ENCODE results near the gene PHF14. TPM values are rescaled to one million over a fixed set of nuclear protein-coding genes. Genes with fewer than 3 reads are reported as not detected.

Gene PHF14
- total RNA-seq, 1 donor from 2014 or later: 72.1 TPM

GRCh38 chr7:11188529-11189310 lies 215.0 kb downstream of the PHF14 start:
- H3K27me3 Mint-ChIP-seq (ENCODE audit: low read depth): no peaks in the 10 kb centered on the region
- H3K36me3 Mint-ChIP-seq: peaks cover 4% of the 10 kb centered on the region
- H3K27ac Mint-ChIP-seq: no peak overlapping the region

GRCh38 chr7:11191081-11191480 lies 217.4 kb downstream of the PHF14 start:
- no peak for DNase-seq (ENCODE audit: low spot score in 2 of 2, unreplicated experiment in 2 of 2)
- H3K4me3 Mint-ChIP-seq: no peak overlapping the region
- no peaks in the 10 kb centered on the region for H3K27me3 Mint-ChIP-seq (ENCODE audit: low read depth)
- H3K27ac Mint-ChIP-seq: no peak overlapping the region
- TF ChIP-seq CTCF (IDR thresholded peaks at IDR 0.05; ENCODE audit: unreplicated experiment): no peak
- H3K4me1 Mint-ChIP-seq: peaks cover 38% of the 10 kb centered on the region
- peaks cover 3% of the 10 kb centered on the region for H3K36me3 Mint-ChIP-seq
- H3K9me3 Mint-ChIP-seq: peaks cover 7% of the 10 kb centered on the region

More at GRCh38 chr7:11188529-11189310, 215.0 kb downstream of the PHF14 start:
- Mint-ChIP-seq H3K9me3 (peaks cover 28% of the 10 kb centered on the region), H3K4me3 (no peak overlapping the region), H3K4me1 (peaks cover 33% of the 10 kb centered on the region)
- DNase-seq (ENCODE audit: low spot score in 2 of 2, unreplicated experiment in 2 of 2): no peak
- TF ChIP-seq CTCF (IDR thresholded peaks at IDR 0.05; ENCODE audit: unreplicated experiment): no peak

GRCh38 chr7:11191574-11192220 lies 218.0 kb downstream of the PHF14 start:
- Mint-ChIP-seq H3K4me1 (peaks cover 38% of the 10 kb centered on the region), H3K27ac (no peak overlapping the region), H3K4me3 (no peak overlapping the region), H3K36me3 (no peaks in the 10 kb centered on the region), H3K9me3 (peaks cover 7% of the 10 kb centered on the region), H3K27me3 (ENCODE audit: low read depth) (no peaks in the 10 kb centered on the region)
- DNase-seq (ENCODE audit: low spot score in 2 of 2, unreplicated experiment in 2 of 2): no peak
- no peak for TF ChIP-seq CTCF (IDR thresholded peaks at IDR 0.05; ENCODE audit: unreplicated experiment)

- Mint-ChIP-seq H3K27me3 (ENCODE audit: low read depth) (no peaks in the 10 kb centered on the region), H3K4me3 (peak overlapping the region; percentile 61), H3K27ac (peak overlapping the region; percentile 17), H3K4me1 (peaks cover 38% of the 10 kb centered on the region), H3K36me3 (no peaks in the 10 kb centered on the region), H3K9me3 (peaks cover 7% of the 10 kb centered on the region)
- TF ChIP-seq CTCF (IDR thresholded peaks at IDR 0.05; ENCODE audit: unreplicated experiment): no peak
- no peak for DNase-seq (ENCODE audit: low spot score in 2 of 2, unreplicated experiment in 2 of 2)
Measured at GRCh38 chr7:11192506-11192905, 218.8 kb downstream of the PHF14 start.

- peak overlapping the region; percentile 61 for H3K4me3 Mint-ChIP-seq
- peak in 1 of 2 experiments; percentile 61 for DNase-seq (ENCODE audit: low spot score in 2 of 2, unreplicated experiment in 2 of 2)
- no peaks in the 10 kb centered on the region for H3K27me3 Mint-ChIP-seq (ENCODE audit: low read depth)
- peak overlapping the region; percentile 75 for H3K27ac Mint-ChIP-seq
- TF ChIP-seq CTCF (IDR thresholded peaks at IDR 0.05; ENCODE audit: unreplicated experiment): no peak
- peaks cover 2% of the 10 kb centered on the region for H3K9me3 Mint-ChIP-seq
- no peaks in the 10 kb centered on the region for H3K36me3 Mint-ChIP-seq
- peaks cover 38% of the 10 kb centered on the region for H3K4me1 Mint-ChIP-seq
Measured at GRCh38 chr7:11193131-11193867, 219.6 kb downstream of the PHF14 start.

All from mesothelial cell of epicardium (in vitro differentiated cells).